Measurements from ENCODE around the gene STX18. TPM values are rescaled to one million over a fixed set of nuclear protein-coding genes. Genes with fewer than 3 reads are reported as not detected.

The STX18 gene
- total and polyA plus RNA-seq, 2 donors (not counting 3 experiments of a cell fraction or from before 2014, with no cell fraction given), result 30.7 to 31.2 TPM

DNA sequence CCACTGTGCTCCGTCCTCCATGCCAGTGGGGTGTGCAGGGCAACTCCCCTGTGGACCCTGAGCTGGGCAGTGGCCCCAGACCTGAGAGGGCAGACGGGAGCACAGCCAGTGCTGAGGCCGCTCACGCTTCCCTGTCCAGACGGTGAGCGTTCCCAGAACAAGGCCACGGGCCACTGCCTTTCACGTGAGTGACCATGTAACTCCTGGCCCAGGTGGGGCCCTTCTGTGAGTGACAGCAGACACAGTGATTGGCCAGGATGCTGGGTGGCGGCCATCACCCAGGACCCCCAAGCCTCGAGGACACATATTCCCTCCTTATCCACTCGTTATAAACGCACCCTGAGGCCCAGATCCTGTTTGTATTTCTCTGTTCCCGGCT, 144.4 kb downstream of the STX18 start:
- peaks cover 4 to 9% of the 10 kb centered on the region in 2 experiments for H3K27me3 ChIP-seq (ENCODE audit: control insufficient read depth in 2 of 2, insufficient read depth in 2 of 2, low read length in 2 of 2)
- FAIRE-seq, result no peak
- POLR2A ChIA-PET, result no interaction called here
- CTCF ChIA-PET, result no interaction called here
- no peaks in the 10 kb centered on the region for H3K9me3 ChIP-seq (replicated peaks; ENCODE audit: control insufficient read depth, insufficient read depth, low read length)
- DNase-seq (ENCODE audit: low read depth, low spot score), result no peak
- H3K9ac ChIP-seq (replicated peaks; ENCODE audit: extremely low read depth, insufficient read depth, low read length), result no peak overlapping the region
- no peak for TF ChIP-seq JUN (IDR thresholded peaks at IDR 0.05; ENCODE audit: borderline replicate concordance, insufficient read depth, insufficient read length, low read depth)
- no peak for TF ChIP-seq MYC (IDR thresholded peaks at IDR 0.05; ENCODE audit: low read depth, low read length)
- TF ChIP-seq POLR2AphosphoS5 (IDR thresholded peaks at IDR 0.05; ENCODE audit: insufficient read depth, low read depth, low read length), result no peak
- TF ChIP-seq, protein P1, sequence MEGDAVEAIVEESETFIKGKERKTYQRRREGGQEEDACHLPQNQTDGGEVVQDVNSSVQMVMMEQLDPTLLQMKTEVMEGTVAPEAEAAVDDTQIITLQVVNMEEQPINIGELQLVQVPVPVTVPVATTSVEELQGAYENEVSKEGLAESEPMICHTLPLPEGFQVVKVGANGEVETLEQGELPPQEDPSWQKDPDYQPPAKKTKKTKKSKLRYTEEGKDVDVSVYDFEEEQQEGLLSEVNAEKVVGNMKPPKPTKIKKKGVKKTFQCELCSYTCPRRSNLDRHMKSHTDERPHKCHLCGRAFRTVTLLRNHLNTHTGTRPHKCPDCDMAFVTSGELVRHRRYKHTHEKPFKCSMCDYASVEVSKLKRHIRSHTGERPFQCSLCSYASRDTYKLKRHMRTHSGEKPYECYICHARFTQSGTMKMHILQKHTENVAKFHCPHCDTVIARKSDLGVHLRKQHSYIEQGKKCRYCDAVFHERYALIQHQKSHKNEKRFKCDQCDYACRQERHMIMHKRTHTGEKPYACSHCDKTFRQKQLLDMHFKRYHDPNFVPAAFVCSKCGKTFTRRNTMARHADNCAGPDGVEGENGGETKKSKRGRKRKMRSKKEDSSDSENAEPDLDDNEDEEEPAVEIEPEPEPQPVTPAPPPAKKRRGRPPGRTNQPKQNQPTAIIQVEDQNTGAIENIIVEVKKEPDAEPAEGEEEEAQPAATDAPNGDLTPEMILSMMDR (IDR thresholded peaks at IDR 0.05; ENCODE audit: extremely low read depth in 1 of 2, insufficient read depth in 1 of 2, low read depth in 1 of 2, low read length in 2 of 2), result no peak
- TF ChIP-seq EZH2 (IDR thresholded peaks at IDR 0.05; ENCODE audit: borderline replicate concordance, low read depth, low read length, severe bottlenecking), result no peak
- intact Hi-C loops (cut with micrococcal nuclease), result no loop called here
- no peak overlapping the region for H3K27ac ChIP-seq (ENCODE audit: insufficient read depth, low read depth, low read length)
- no peak overlapping the region for H3K4me3 ChIP-seq (replicated peaks in 1 of 3; ENCODE audit: insufficient read depth in 1 of 3, low read depth in 1 of 3, low read length in 3 of 3)
- H3K9me1 ChIP-seq (replicated peaks; ENCODE audit: control insufficient read depth, extremely low read depth, insufficient read depth, low read length), result no peaks in the 10 kb centered on the region
- H3K4me2 ChIP-seq (ENCODE audit: insufficient read depth, low read length), result no peak overlapping the region
- no peak overlapping the region for H2AFZ ChIP-seq (ENCODE audit: low read depth, low read length)
- dilution Hi-C loops (cut with MboI; ENCODE audit: extremely low pct_ligation_motif_present, low sequenced_read_pairs), result no loop called here
- BruUV-seq (replicated peaks), result no TSS peak
- H3K4me1 ChIP-seq (ENCODE audit: control insufficient read depth, extremely low read depth, insufficient read depth, low read length), result no peaks in the 10 kb centered on the region
- H3K79me2 ChIP-seq (ENCODE audit: control insufficient read depth, insufficient read depth, low read length), result no peaks in the 10 kb centered on the region
- H4K20me1 ChIP-seq (replicated peaks; ENCODE audit: control insufficient read depth, extremely low read depth, insufficient read depth, low read length), result no peaks in the 10 kb centered on the region
- no peaks in the 10 kb centered on the region for H3K36me3 ChIP-seq (ENCODE audit: control insufficient read depth in 2 of 2, extremely low read depth in 1 of 2, insufficient read depth in 2 of 2, low read length in 2 of 2)
